ENCODE data around the gene PCGF3. TPM values are rescaled to one million over a fixed set of nuclear protein-coding genes. Genes with fewer than 3 reads are reported as not detected.
A peak's percentile ranks its signal among the peaks of the same experiment; 100 is the strongest.

PCGF3 gene
- total and polyA plus RNA-seq, 12 donors = 17.5 to 50.8 (median 21.9) TPM

DNA sequence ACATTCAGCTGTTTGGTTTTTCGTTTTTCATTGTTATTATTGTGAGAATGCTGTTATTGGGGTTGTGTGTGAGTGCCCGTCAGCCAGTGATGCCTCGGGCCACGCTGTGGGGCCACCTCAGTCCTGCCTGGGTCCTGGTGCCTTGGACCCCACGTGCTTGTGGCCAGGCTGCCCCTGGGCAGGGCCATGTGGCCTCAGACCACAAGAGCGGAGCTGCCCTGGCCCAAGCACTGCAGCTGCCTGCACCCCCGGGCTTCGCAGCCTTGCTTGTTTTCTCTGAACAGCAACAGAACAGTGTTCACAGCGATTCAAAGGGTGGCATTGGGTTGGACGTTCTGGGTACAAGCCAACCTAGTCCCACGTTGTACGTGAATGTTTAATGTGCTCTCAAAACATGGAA is 63.4 kb downstream of the PCGF3 start:
- intact Hi-C loops (cut with DNase I) = no loop called here
- Histone ChIP-seq H3K4me1 (peaks cover 11 to 54% (median 37%) of the 10 kb centered on the region in 9 donors), H3K27me3 (no peaks in the 10 kb centered on the region), H3K4me3 (no peak overlapping the region), H3K36me3 (peaks cover 0 to 92% (median 40%) of the 10 kb centered on the region in 9 donors), H3K9me3 (no peaks in the 10 kb centered on the region), H3K27ac (no peak overlapping the region)
- DNase-seq (no peak), ATAC-seq (no peak)
- TF ChIP-seq, protein P1, sequence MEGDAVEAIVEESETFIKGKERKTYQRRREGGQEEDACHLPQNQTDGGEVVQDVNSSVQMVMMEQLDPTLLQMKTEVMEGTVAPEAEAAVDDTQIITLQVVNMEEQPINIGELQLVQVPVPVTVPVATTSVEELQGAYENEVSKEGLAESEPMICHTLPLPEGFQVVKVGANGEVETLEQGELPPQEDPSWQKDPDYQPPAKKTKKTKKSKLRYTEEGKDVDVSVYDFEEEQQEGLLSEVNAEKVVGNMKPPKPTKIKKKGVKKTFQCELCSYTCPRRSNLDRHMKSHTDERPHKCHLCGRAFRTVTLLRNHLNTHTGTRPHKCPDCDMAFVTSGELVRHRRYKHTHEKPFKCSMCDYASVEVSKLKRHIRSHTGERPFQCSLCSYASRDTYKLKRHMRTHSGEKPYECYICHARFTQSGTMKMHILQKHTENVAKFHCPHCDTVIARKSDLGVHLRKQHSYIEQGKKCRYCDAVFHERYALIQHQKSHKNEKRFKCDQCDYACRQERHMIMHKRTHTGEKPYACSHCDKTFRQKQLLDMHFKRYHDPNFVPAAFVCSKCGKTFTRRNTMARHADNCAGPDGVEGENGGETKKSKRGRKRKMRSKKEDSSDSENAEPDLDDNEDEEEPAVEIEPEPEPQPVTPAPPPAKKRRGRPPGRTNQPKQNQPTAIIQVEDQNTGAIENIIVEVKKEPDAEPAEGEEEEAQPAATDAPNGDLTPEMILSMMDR (IDR thresholded peaks at IDR 0.05) = no peak
- 86% methylated on average over 12 of the region's 12 CpGs for WGBS, 2 donors

DNA sequence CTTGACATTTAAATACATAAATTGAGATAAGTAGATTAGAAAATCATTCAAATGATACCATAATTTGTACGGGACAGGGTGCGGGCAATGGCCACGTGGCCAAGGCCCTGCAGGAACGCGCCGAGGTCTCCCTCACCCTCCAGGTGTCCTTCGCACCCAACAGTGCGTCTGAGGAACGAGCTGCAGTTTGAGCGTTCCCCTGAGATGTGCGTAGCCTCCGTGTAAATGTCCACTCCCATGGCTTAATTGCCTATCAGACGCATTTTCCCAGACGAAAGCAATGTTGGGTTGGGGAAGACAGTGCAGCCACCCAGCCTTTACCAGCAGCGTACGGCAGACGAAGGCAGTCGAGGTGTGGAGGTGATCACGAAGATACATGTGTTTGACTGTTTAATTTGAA is 63.9 kb downstream of the PCGF3 start:
- peaks cover 0 to 92% (median 40%) of the 10 kb centered on the region in 9 donors for H3K36me3 ChIP-seq
- no peak for ATAC-seq
- DNase-seq = no peak
- TF ChIP-seq, protein P1 (IDR thresholded peaks at IDR 0.05) = no peak
- H3K9me3 ChIP-seq = no peaks in the 10 kb centered on the region
- no peak overlapping the region for H3K27ac ChIP-seq
- WGBS, 2 donors = 90 to 93% methylated on average over 19 of the region's 19 CpGs
- no peaks in the 10 kb centered on the region for H3K27me3 ChIP-seq
- H3K4me3 ChIP-seq = no peak overlapping the region
- intact Hi-C loops (cut with DNase I) = no loop called here
- H3K4me1 ChIP-seq = peaks cover 11 to 56% (median 38%) of the 10 kb centered on the region in 9 donors

DNA sequence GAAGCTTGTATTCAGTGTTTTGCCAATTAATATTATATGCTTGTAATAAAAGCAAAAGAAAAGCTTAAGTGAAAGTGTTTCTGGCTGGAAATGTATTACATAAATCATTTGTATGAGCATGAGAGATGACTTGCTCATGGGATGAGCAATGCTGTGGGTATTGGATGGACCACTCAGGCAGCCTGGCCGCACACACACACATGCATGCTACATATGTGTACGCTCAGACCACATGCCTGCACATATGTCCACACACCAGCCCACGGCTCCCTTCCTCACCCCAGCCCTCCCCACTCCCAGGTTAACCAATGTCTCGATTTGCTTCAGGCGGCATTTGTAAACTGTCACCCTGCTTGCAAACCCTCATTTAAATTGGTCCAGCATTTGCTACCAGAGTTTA is 64.4 kb downstream of the PCGF3 start:
- DNase-seq = no peak
- ATAC-seq = no peak
- Histone ChIP-seq H3K4me3 (no peak overlapping the region), H3K27ac (no peak overlapping the region), H3K27me3 (no peaks in the 10 kb centered on the region), H3K4me1 (peaks cover 11 to 60% (median 37%) of the 10 kb centered on the region in 9 donors), H3K36me3 (peaks cover 0 to 92% (median 36%) of the 10 kb centered on the region in 9 donors), H3K9me3 (no peaks in the 10 kb centered on the region)
- 92 to 97% methylated on average over 5 of the region's 5 CpGs for WGBS, 2 donors
- intact Hi-C loops (cut with DNase I) = no loop called here
- TF ChIP-seq, protein P1 (IDR thresholded peaks at IDR 0.05) = no peak

DNA sequence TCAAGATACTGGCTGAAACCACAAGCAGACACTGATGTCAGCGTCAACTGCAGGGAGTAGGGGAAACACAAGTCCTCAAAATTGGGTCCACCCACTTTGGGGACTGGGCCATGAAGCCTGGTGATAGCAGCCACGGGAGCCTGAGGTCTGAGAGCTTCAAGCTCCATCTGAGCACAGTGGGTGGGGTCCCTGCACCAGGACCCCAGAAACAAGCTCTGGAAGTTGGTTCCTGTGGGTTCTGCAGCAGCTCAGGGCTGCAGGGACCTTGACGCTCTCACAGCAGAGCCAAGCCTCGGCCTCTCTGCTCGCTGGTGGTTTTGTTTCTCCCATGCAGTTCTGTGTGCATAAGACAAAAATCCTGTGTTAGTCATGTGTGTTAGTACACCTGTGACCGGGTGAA is 65.8 kb downstream of the PCGF3 start:
- whole genome bisulfite sequencing, 2 donors = 61 to 66% methylated on average over 6 of the region's 6 CpGs
- TF ChIP-seq, protein P1 (IDR thresholded peaks at IDR 0.05) = no peak
- intact Hi-C loops (cut with DNase I) = no loop called here
- Histone ChIP-seq H3K27me3 (no peaks in the 10 kb centered on the region), H3K4me3 (no peak overlapping the region), H3K4me1 (peaks cover 11 to 74% (median 39%) of the 10 kb centered on the region in 9 donors), H3K9me3 (no peaks in the 10 kb centered on the region), H3K27ac (peak overlapping the region in 8 of 10 donors; percentile 3 to 69 (median 48)), H3K36me3 (peaks cover 0 to 92% (median 33%) of the 10 kb centered on the region in 9 donors)
- DNase-seq = no peak
- ATAC-seq = peak in 5 of 8 donors; percentile 10 to 38 (median 17)
